LHCN-M2 (cell line): Measurements from ENCODE around the gene FBXO42. TPM values are rescaled to one million over a fixed set of nuclear protein-coding genes. Genes with fewer than 3 reads are reported as not detected.

Source experiments
- DNase-seq: peaks from one replicate; pipeline ENCODE4 v3.0.0-alpha.2; 2012; ENCODE audit warnings: low read depth
- total RNA-seq: library from RNA; depleted of rRNA; stranded (reverse); fragments of >200 nt; gene quantifications from 2 replicates; pipeline ENCODE4 v1.2.3, GENCODE V29; 2014

FBXO42 gene
- total RNA-seq, 1 experiment from 2014 or later = 14.5 TPM

DNA sequence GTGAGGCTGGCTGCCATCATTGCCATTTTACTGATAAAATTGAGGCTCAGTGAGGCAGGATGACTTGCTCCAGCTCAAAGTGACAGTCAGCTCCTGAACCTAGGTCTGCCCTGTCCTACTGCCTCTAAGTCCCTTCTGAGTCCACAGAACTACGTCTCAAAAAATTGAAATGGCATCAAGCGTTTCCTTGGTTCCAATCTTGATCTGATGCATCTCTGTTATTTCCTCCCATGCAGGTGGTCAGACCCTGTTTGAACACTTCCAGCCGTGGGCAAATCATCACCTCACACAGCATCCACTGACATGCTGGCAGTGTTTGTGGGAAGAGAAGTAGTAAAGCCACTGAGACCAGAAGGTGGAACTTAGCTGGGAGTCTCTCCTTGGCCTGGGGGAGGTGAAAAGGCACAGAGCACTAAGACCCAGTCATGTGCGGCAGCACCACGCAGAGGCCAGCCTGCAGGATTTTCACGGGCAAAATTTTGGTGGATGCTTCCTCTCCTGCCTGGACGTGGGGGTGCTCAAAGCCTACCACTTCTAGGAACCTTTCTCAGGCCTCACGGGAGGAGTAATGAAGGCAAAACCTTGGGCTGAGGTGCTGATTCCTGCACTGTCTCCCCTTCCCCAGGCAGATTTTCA lies 107.5 kb downstream of the FBXO42 start:
- no peak for DNase-seq

DNA sequence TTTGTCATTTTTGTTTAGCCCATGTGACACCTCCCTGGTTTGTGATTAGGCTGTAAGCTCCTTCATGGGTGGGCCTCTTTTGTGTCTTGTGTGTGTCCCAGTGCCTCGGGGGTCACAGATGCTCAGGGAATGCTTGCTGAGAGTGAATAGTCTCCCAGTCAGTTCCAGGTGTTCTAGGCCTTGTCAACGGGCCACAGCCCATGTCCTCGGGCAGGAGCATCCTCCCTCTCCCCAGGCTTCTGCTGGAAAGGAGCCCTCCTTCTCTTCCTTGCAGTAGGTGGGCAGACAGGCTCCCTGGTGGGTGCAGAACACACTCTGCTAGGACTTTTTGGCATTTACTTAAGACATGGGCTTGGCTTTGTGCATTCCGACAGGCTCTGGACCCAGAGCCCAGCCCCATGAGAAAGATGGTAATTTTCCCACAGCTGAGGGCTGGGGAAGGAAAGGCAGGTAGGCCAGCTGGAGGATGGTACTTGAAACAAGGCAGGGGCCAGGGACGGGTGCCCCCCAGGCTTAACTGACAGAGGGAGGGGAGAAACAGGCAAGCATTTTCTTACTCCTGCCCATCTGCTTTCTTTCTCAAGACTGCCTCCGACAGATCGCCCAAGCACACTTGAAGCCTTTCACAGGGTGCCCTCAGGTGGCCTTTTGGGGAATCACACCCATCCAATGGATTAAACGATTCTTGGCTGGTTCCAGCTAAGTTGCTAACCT lies 108.2 kb downstream of the FBXO42 start:
- peak; percentile 77 for DNase-seq

DNA sequence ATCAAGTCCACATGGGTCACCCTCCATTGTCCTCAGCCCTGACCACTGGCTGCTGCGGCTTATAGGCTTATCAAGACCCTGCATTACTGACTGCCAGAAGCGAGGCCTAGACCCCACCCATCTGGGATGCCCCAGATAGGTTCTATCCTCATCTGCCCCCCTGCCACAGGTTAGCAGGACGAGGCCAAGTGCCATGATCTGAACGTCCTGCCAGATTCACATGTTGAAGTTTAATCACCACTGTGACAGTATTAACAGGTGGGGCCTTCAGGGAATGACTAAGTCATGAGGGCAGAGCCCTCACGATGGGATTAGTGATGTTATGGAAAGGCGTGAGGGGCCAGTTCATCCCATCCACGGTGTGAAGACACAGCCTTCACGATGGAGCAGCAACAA lies 109.1 kb downstream of the FBXO42 start:
- peak; percentile 26 for DNase-seq

DNA sequence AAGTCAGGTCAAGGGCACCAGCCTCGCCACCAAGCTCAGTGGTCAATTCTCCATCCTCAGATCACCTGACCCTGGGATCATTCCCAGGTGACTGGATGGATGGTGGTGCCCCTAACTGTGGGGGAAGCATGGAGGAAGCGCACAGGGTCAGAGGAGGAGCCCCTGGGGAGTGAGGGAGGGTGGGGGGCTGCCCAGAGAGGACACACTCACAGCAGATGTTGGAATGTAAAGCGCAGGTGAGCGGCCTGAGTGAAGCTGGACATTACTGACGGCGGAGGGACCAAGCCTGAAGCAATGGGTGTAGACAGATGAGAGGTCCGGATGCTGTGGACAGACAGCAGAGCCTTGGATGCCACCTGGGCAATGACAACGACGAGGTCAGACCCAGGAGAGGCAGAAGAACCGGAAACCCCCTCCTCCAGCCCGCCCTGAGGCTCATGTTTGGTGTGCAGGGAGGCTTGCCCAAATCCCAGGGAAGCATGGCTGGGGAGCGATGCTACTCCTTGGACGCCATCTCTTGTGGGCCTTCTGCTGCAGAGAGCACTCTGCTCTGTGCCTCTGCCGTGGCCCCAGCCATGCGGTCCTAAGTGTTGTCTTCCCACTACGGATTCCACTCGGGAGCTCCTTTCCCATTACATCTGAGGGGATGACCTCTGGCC lies 109.6 kb downstream of the FBXO42 start:
- DNase-seq = no peak

DNA sequence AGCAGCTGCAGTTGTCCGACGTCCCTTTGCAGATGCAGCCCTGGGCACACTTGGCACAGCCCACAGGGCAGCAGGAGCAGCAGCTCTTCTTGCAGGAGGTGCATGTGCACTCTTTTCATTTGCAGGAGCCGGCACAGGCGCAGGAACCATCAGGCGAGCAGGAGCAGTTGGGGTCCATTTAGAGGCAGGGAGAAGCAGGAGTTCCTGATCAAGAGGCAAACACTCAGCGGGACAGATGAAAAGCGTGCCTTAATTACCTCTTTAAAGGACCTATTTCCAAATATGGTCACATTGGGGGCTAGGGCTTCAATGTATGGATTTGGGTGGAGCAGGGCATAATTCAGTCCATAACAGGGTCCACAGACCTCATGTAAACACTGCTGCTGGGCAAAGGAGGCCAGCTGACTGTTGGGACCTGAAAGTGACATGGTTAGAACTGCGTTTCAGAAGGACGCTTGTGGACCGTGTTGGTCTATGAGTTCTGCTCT lies 111.0 kb downstream of the FBXO42 start:
- no peak for DNase-seq

DNA sequence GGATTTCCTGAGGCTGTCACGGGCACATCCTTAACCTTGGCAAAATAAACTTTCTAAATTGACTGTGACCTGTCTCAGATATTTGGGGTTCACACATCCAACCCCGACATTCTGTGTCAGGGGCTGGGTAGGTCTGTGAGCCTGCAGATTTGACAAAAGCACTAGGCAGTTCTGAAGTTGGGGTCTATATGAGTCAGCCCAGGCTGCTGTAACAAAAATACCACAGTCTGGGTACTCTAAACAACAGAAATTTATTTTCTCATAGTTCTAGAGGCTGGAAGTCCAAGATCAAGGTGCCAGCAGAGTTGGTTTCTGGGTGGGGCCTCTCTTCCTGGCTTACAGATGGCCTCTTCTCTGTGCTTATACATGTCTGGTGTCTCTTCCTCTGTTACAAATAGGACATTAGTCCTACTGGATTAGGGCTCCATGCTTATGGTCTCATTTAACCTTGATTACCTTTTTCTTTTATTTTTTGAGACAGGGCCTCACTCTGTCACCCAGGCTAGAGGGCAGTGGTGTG lies 112.2 kb downstream of the FBXO42 start:
- DNase-seq = no peak

DNA sequence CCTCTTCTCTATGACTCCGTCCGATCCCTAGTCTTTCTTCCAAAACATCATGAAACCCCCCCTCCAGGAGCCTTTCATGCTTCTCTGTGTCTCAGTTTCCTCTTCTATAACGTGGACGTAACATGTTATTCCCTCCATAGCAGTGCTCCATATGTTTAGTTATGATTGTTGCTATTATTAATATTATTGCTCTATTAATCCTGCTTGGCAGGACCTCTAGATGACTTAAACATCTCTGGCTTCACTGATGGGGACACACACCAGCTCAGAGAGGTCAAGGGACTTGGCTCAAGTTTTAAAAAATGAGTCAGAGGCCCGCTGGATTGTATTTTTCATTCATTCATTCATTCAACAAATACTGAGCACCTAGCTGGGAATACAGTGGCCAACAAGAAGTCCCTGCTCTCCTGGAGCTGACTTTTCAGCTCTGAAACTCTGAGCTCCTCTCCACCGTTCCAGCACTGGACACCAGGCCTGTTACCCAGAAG lies 114.9 kb downstream of the FBXO42 start:
- DNase-seq = peak; percentile 11

DNA sequence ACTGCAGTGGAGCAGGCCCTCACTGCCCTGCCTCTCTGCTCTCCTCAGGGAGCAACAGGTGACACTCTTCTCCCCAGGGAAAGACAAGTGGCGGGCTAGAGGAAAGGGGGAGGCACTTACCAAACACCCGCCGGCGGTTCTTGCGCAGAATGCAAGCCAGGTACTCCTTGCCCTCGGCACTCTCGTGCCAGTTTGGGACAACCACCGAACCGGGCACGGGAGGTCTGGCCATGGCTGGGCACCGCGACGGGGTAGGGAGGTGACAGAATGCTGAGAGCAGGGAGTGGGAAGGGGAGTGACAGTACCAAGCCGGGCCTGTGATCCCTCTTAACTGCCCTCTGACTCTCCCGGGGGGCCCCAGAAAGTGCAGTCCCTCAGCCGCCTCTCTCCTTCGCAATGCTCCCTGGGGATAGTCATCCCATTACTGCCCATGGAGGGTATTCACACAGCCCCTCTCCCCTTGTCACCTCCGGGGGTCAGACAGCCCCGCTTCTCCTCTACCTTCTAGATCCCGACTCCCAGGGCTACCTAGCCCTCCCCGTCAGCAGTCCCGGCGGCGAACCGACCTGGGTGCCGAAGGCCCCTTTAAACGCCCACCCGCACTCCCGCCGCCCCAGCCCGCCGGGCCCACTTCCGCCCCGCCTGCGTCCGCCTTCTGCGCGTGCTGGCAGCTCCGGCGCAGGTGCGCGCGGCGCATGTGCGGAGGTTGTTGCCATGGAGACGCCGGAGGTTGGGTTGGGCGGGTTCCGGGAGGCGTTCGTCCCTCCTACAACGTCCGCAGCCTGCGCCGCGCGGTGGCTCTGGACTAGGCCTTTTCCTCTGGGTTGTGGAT lies 115.6 kb downstream of the FBXO42 start, which contains the start of gene CPLANE2:
CPLANE2 (minus strand) TSS at position 673 of the 832 bp plus-strand sequence; CDS start at position 232, 441 bp downstream.
- DNase-seq = peak; percentile 83

DNA sequence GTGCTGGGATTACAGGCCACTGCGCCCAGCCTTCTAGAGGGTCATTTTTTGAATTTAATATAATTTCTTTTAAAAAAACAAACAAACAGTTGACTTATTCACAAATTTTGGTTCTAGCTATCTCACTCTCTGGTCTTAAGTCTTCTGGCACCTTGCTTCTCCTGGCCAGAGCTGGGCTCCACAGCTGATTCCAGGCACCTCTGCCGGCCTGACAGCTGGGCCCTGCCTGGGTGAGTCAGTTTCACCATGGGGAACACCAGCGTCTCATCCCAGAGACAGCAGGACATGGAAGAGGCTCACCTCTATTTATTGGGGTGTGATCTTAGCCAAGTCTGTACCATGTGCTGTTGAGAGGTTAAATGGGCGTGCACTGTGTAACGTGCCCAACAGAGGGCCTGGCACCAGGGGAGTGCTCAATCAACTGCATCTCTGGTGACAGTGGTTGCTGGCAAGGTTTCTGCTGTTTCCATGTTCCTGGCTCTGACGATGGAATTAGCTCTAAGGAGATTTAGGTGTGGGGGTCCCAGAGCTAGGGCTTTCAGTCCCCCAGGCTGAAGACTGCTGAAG lies 116.3 kb downstream of the FBXO42 start:
- DNase-seq = peak; percentile 54

DNA sequence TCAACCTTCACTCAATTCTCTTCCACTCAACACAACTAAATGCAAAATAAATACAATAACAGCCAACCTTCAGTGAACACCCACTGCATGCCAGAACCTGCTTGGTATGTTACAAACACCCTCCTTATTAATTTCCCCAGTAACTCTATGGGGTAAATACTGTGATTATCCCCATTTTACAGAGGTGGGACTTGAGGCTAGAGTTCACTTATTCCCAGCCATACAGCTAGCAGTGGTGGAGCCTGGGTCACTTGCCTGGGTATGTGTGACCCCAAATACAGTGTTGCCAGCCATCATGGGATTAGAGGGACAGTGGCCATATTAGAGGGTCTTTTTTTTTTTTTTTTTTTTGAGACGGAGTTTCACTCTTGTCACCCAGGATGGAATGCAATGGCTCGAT lies 116.9 kb downstream of the FBXO42 start:
- no peak for DNase-seq

DNA sequence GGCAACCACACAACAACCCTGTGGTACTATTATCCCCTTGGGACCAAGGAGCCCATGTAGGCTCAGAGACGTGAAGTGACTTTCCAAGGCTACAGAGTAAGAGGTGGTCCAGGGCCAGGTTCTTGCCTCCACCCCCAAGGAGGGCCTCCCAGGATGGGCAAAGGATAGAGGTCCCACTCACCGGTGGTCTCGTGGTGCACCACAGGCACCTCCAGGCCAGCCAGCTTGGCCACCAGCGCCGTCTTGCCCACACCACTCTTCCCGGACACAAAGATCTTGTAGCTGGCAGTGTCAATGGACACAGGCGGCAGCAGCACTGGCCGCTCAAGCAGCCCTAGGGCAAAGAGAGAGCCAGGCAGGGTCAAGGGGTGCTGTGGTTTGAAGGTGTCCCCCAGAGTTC lies 118.8 kb downstream of the FBXO42 start:
- no peak for DNase-seq

DNA sequence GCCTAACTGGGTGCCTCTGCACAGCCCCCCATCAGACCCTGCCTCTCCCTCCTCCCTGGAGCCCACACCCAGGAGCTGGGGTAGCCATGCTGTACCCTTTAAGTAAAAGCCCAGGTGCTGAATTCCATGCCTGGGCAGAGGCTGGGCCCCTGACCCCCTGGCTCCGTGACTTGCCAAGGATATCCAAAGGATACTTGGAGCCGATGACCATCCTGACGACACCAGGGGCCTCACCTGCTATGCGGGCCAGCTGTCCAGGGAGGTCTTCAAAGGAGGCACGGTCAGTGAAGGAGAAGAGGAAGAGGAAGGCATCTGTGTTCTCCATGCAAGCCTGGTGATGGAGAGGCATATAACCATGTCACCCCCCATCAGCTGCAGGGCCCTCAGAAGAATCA lies 120.0 kb downstream of the FBXO42 start:
- no peak for DNase-seq

DNA sequence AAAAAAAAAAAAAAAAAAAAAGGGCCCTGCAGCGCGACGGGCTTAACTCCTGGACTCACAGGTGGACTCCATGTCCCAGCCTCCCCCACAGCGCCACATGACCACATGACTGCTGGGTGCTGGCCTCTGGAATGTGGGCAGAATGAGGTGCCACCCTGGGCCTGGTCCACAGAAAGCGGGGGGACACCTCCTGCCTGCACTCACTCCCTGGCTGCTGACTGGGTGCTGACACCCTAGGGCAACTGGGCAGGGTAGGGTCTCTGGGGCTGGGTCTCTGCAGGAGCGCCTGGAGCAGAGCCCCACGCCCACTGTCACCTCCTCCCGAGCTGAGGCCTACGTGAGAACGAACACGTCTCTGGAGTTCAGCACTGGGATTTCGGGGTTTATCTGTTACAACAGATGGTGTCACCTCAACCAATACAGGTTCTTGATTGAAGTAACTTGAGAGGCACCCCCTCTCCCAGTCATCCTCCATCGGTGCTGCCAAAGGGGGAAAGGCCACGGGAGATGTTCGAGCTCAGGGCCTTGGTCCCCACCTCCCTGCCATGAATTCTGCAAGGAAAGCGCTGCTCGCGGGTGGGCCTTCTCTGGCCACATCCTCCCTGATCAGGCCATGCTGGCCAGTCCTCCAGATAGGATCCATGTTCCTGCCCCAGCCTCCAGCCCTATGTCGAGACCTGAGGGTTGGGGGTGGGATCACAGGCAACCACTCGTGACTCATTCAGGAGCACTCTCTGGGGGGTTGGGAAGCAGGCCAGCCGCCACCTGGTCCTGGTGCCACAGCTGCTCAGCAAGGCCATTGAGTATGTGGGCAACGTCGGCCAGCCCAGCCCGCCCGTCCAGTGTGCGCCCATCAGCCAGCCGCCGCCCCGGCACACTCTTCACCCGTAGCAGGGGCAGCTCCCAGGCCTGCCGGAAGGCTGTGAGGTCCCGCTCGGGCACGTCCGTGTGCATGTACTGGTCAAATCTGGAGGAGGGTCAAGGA lies 120.7 kb downstream of the FBXO42 start:
- DNase-seq = peak; percentile 27

DNA sequence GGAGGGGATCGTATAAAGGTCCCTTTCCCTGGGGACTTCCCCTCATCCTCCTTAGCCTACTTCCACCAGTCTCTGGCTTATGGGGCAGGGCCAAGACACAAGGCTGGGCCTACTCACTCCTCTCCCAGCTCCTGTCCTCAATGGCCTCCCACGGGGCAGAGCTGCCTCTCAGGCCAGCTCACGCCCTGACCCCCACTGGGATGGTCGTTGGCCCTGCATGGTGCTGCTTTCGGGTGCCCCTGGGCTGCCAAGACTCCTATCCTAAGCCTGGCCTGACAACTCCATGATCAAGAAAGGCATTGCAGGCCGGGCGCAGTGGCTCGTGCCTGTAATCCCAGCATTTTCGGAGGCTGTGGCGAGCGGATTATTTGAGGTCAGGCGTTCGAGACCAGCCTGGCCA lies 121.5 kb downstream of the FBXO42 start:
- no peak for DNase-seq

DNA sequence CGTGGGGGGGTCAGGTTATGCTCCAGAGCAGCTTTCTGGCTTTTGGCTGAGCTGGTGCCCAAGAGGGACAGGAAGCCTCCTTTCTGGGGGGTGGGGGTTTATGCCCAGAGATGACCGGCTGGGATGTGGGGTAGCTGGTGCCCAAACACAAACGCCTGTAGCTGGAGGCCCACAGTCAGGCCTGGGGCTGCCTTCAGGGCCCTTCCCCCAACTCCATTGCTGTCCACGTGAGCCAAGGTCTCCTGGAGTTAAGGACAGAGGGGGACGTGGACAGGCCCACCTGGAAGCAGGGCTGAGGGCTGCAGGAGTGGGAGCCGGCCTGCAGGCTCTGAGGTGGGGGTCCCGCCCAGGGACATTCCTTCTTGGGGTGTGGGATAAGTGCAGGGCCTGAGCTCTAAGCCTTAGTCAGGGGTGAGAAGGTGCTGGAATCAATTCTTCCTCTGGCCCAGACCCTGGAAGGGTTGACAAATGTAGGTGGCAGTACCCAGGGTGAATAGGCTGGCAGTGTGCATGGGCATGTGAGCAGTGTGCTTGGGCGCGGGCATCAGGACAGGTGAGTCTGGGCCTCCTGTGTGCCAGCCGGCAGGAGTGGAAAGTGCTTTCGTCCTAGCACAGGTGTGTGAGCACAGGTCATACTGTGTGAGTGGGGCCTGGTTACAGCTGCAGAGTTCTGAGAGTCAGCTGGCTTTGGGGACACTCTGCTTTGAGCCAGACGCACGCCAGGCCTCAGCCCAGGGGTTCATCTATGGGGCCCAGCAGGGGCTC lies 122.1 kb downstream of the FBXO42 start:
- no peak for DNase-seq

DNA sequence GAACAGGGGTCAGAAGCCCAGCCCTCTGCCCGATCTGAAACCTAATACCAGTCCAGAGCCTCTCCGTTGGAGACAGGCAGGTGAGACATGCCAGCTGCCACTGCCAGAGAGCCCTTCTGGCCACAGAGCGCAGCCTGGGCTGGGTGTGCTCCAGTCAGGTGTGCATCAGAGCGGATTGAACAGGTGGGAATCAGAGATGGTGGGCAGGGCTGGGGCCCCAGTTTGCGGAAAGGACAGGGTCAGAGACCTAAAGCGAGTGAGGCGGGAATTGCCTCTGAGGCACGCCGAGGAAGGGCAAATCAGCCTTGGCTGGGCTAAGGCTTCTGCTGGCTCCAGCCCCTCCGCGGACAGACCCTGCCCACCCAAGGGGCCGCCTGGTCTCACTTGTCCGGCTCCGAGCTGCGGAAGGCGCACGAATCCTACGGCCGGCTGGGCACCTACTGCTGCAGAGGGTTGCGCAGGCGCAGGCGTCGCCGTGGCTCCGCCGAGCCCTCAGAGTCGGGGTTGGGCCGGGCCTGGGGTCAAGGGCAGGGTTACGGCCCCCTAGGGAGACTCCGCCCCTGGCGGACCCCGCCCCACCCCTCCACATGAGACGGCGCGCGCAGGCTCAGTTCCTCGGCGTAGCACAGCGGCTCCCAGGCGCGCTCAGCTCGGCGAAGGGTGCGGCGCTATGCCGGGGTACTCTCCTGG lies 125.6 kb downstream of the FBXO42 start:
- DNase-seq = no peak

DNA sequence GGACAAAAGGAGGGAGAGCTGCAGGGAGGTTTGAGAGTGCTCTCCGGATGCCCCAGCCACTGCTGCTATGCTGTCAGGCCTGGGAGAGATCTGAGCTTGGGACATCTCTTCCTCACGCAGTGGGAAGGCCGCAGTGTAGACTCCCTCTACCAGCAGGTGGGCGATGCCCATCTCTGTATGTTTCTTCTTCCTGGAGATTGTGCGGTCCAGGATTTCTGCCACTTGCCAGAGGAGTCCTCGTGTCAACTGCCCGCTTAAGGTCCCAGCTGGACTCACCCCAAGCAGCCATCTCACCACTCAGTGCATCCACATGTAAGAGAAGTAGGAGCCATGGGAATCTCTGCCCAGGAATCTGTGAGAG lies 126.2 kb downstream of the FBXO42 start:
- DNase-seq = no peak

DNA sequence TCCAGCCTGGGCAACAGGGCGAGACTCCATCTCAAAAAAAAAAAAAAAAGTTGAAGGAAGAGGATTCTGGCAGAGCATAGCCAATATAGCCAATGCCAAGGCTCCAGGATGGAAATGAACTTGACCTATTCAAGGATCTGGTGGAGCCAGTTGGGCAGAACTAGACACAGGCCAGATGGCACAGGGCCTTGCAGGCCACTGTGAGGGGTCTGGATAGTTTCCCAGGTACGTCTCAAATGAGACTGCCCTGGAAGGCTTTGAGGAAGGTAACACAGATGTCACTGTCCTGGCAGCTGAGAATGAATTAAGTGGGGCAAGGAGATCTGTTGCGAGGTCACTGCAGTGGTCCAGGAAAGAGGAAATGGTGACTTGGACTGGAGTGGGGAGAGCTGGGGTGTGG lies 127.8 kb downstream of the FBXO42 start:
- DNase-seq = no peak
